ENCODE results near the gene NEO1.

NEO1 gene

GRCh38 chr15:73072894-73073293 is 20.6 kb downstream of the NEO1 start:
- Histone ChIP-seq H3K36me3 (ENCODE audit: control insufficient read depth, insufficient read depth, low read length) (no peaks in the 10 kb centered on the region), H3K4me3 (replicated peaks; ENCODE audit: low read depth, low read length) (no peak overlapping the region), H3K27me3 (replicated peaks; ENCODE audit: control insufficient read depth, insufficient read depth, low read length) (no peaks in the 10 kb centered on the region)
- DNase-seq (ENCODE audit: extremely low read depth, insufficient read length) = no peak
- no peak for TF ChIP-seq CTCF (IDR thresholded peaks at IDR 0.05; ENCODE audit: insufficient read depth, low read length, poor library complexity, severe bottlenecking)

GRCh38 chr15:73074241-73074640 is 22.0 kb downstream of the NEO1 start:
- no peak for DNase-seq (ENCODE audit: extremely low read depth, insufficient read length)
- Histone ChIP-seq H3K4me3 (replicated peaks; ENCODE audit: low read depth, low read length) (no peak overlapping the region), H3K27me3 (replicated peaks; ENCODE audit: control insufficient read depth, insufficient read depth, low read length) (no peaks in the 10 kb centered on the region), H3K36me3 (ENCODE audit: control insufficient read depth, insufficient read depth, low read length) (no peaks in the 10 kb centered on the region)
- TF ChIP-seq CTCF (IDR thresholded peaks at IDR 0.05; ENCODE audit: insufficient read depth, low read length, poor library complexity, severe bottlenecking) = no peak

- H3K4me3 ChIP-seq (replicated peaks; ENCODE audit: low read depth, low read length) = no peak overlapping the region
- no peak for DNase-seq (ENCODE audit: extremely low read depth, insufficient read length)
- no peaks in the 10 kb centered on the region for H3K27me3 ChIP-seq (replicated peaks; ENCODE audit: control insufficient read depth, insufficient read depth, low read length)
- no peaks in the 10 kb centered on the region for H3K36me3 ChIP-seq (ENCODE audit: control insufficient read depth, insufficient read depth, low read length)
- TF ChIP-seq CTCF (IDR thresholded peaks at IDR 0.05; ENCODE audit: insufficient read depth, low read length, poor library complexity, severe bottlenecking) = no peak
Measured at GRCh38 chr15:73075160-73075859, 23.0 kb downstream of the NEO1 start.

- Histone ChIP-seq H3K27me3 (replicated peaks; ENCODE audit: control insufficient read depth, insufficient read depth, low read length) (no peaks in the 10 kb centered on the region), H3K36me3 (ENCODE audit: control insufficient read depth, insufficient read depth, low read length) (no peaks in the 10 kb centered on the region), H3K4me3 (replicated peaks; ENCODE audit: low read depth, low read length) (no peak overlapping the region)
- TF ChIP-seq CTCF (IDR thresholded peaks at IDR 0.05; ENCODE audit: insufficient read depth, low read length, poor library complexity, severe bottlenecking) = no peak
- DNase-seq (ENCODE audit: extremely low read depth, insufficient read length) = no peak
Measured at GRCh38 chr15:73078291-73078690, 26.0 kb downstream of the NEO1 start.

- Histone ChIP-seq H3K27me3 (replicated peaks; ENCODE audit: control insufficient read depth, insufficient read depth, low read length) (no peaks in the 10 kb centered on the region), H3K36me3 (ENCODE audit: control insufficient read depth, insufficient read depth, low read length) (no peaks in the 10 kb centered on the region), H3K4me3 (replicated peaks; ENCODE audit: low read depth, low read length) (no peak overlapping the region)
- no peak for TF ChIP-seq CTCF (IDR thresholded peaks at IDR 0.05; ENCODE audit: insufficient read depth, low read length, poor library complexity, severe bottlenecking)
- DNase-seq (ENCODE audit: extremely low read depth, insufficient read length) = no peak
Measured at GRCh38 chr15:73078722-73079121, 26.5 kb downstream of the NEO1 start.

GRCh38 chr15:73079565-73079964 is 27.3 kb downstream of the NEO1 start:
- no peaks in the 10 kb centered on the region for H3K36me3 ChIP-seq (ENCODE audit: control insufficient read depth, insufficient read depth, low read length)
- DNase-seq (ENCODE audit: extremely low read depth, insufficient read length) = no peak
- H3K27me3 ChIP-seq (replicated peaks; ENCODE audit: control insufficient read depth, insufficient read depth, low read length) = no peaks in the 10 kb centered on the region
- no peak overlapping the region for H3K4me3 ChIP-seq (replicated peaks; ENCODE audit: low read depth, low read length)
- TF ChIP-seq CTCF (IDR thresholded peaks at IDR 0.05; ENCODE audit: insufficient read depth, low read length, poor library complexity, severe bottlenecking) = no peak
